ENCODE results near the gene ZRANB3.

DNA sequence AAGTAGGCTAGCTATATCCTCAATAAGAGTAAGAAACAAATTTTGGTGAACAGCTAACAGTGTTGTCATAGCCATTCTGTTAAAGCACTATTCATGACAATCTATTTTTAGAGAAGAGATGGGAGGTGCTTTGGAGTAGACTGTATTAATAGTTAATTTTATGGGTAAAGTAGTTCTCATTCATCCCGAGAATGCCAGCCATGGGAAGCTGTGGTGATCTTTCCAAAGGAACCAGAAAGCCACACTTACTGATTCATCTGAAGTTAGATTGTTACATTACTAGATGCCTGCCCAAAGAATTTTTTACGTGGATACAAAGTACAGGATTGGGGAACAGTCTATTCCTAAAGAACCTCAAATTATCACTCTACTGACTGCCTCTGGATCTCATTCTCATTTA lies 74.6 kb downstream of the ZRANB3 start:
- TF ChIP-seq CTCF (IDR thresholded peaks at IDR 0.05) (no peak), POLR2A (IDR thresholded peaks at IDR 0.05) (no peak)
